Endothelial cell of umbilical vein (primary cell): ENCODE measurements around the gene EPN3. TPM values are rescaled to one million over a fixed set of nuclear protein-coding genes. Genes with fewer than 3 reads are reported as not detected.

ENCODE experiments used
- BruUV-seq: library from RNA; stranded (reverse); fragments of 400-500 nt; replicated peaks from 2 replicates; lab custom pipeline; 2021; lab: Mats Ljungman, UMichigan
- CTCF ChIA-PET: fragments of 300-600, 350-600 bp; sonication (Branson Sonifier 250); formaldehyde crosslinking; loops from one replicate; lab custom pipeline; 2021; ENCODE audit warnings: antibody characterized with exemption, inconsistent platforms; lab: Charles Lee
- POLR2A ChIA-PET: fragments of 300-600, 350-600 bp; sonication (Branson Sonifier 250); formaldehyde crosslinking; loops from one replicate; lab custom pipeline; 2021; ENCODE audit warnings: antibody characterized with exemption, inconsistent platforms; lab: Charles Lee
- DNase-seq: peaks from one replicate; pipeline ENCODE4 v3.0.0-alpha.2; 2011; ENCODE audit warnings: low read depth, low spot score
- FAIRE-seq: peaks from 2 replicates; lab custom pipeline; 2011; peaks lifted over from hg19 to GRCh38; lab: Jason Lieb, UNC
- H2AFZ ChIP-seq: 2 replicates; pipeline ENCODE4 v1.6.0; 2012; ENCODE audit warnings: low read depth, low read length, control low read depth, inconsistent platforms
- H3K27ac ChIP-seq: 2 replicates; pipeline ENCODE4 v1.5.1; 2011; ENCODE audit warnings: low read depth, mild to moderate bottlenecking, control low read depth, low read length, moderate library complexity; ENCODE audit not compliant: insufficient read depth
- H3K27me3 ChIP-seq, 2 experiments: 2 replicates each; pipeline versions ENCODE4 v1.6.0 to v1.6.1; 2011; ENCODE audit warnings: low read length in 2 of 2, mixed read lengths in 1 of 2; ENCODE audit not compliant: control insufficient read depth in 2 of 2, insufficient read depth in 2 of 2
- H3K36me3 ChIP-seq, 2 experiments: 2 replicates in 1 of 2; 3 replicates in 1 of 2; pipeline ENCODE4 v1.5.1; 2011; ENCODE audit warnings: low read length in 2 of 2, mild to moderate bottlenecking in 1 of 2, moderate library complexity in 1 of 2; ENCODE audit not compliant: control insufficient read depth in 2 of 2, insufficient read depth in 2 of 2; ENCODE audit errors: extremely low read depth in 1 of 2
- H3K4me1 ChIP-seq: 3 replicates; pipeline ENCODE4 v1.5.1; 2011; ENCODE audit warnings: mild to moderate bottlenecking, low read length; ENCODE audit not compliant: control insufficient read depth, insufficient read depth; ENCODE audit errors: extremely low read depth
- H3K4me2 ChIP-seq: 2 replicates; pipeline ENCODE4 v1.6.1; 2011; ENCODE audit warnings: low read length, control low read depth, mixed read lengths; ENCODE audit not compliant: insufficient read depth
- H3K4me3 ChIP-seq, 3 experiments: fragments of 200-600 bp in 1 of 3; sonication (generic), shearing (Covaris generic) in 1 of 3; replicated peaks in 1 of 3; 2 replicates each; pipeline ENCODE4 v1.5.1; 2011 to 2016; ENCODE audit warnings: control low read depth in 3 of 3, low read length in 3 of 3, mild to moderate bottlenecking in 2 of 3, inconsistent platforms in 1 of 3, low read depth in 1 of 3, moderate library complexity in 1 of 3; ENCODE audit not compliant: insufficient read depth in 1 of 3
- H3K79me2 ChIP-seq: 2 replicates; pipeline ENCODE4 v1.6.0; 2012; ENCODE audit warnings: low read length, inconsistent platforms; ENCODE audit not compliant: control insufficient read depth, insufficient read depth
- H3K9ac ChIP-seq: replicated peaks from 2 replicates; pipeline ENCODE3; 2011; ENCODE audit warnings: low read length, control low read depth; ENCODE audit not compliant: insufficient read depth; ENCODE audit errors: extremely low read depth
- H3K9me1 ChIP-seq: replicated peaks from 3 replicates; pipeline ENCODE4 v1.6.0; 2011; ENCODE audit warnings: mild to moderate bottlenecking, low read length; ENCODE audit not compliant: control insufficient read depth, insufficient read depth; ENCODE audit errors: extremely low read depth
- H3K9me3 ChIP-seq: replicated peaks from 2 replicates; pipeline ENCODE4 v1.5.1; 2012; ENCODE audit warnings: low read length, inconsistent platforms; ENCODE audit not compliant: control insufficient read depth, insufficient read depth
- H4K20me1 ChIP-seq: replicated peaks from 2 replicates; pipeline ENCODE3; 2011; ENCODE audit warnings: mild to moderate bottlenecking, low read length; ENCODE audit not compliant: control insufficient read depth, insufficient read depth; ENCODE audit errors: extremely low read depth
- CTCF ChIP-seq, 2 donors: IDR thresholded peaks; 1 replicate in 1 of 2; 2 replicates in 1 of 2; pipeline ENCODE4 v1.5.1; 2011; ENCODE audit warnings: low read length in 2 of 2, mild to moderate bottlenecking in 2 of 2, moderate library complexity in 2 of 2, control low read depth in 1 of 2, inconsistent platforms in 1 of 2, low read depth in 1 of 2; ENCODE audit not compliant: insufficient read depth in 1 of 2; ENCODE audit errors: extremely low read depth in 1 of 2
- EZH2 ChIP-seq: IDR thresholded peaks from 2 replicates; pipeline ENCODE4 v1.6.1; 2012; ENCODE audit warnings: borderline replicate concordance, low read depth, mild to moderate bottlenecking, moderate library complexity, low read length, inconsistent platforms; ENCODE audit not compliant: severe bottlenecking
- FOS ChIP-seq: IDR thresholded peaks from 2 replicates; pipeline ENCODE4 v1.6.1; 2011; ENCODE audit warnings: mild to moderate bottlenecking, low read length, moderate library complexity, borderline replicate concordance; ENCODE audit not compliant: insufficient read depth
- GATA2 ChIP-seq: IDR thresholded peaks from 2 replicates; pipeline ENCODE4 v1.7.0; 2011; ENCODE audit warnings: low read depth, mild to moderate bottlenecking, moderate library complexity, mixed read lengths, low read length; ENCODE audit not compliant: insufficient read length, insufficient read depth
- JUN ChIP-seq: IDR thresholded peaks from 2 replicates; pipeline ENCODE4 v1.6.1; 2011; ENCODE audit warnings: borderline replicate concordance, low read depth; ENCODE audit not compliant: insufficient read length, insufficient read depth
- MYC ChIP-seq: IDR thresholded peaks from one replicate; pipeline ENCODE4 v1.6.1; 2011; ENCODE audit warnings: mild to moderate bottlenecking, low read depth, low read length
- POLR2A ChIP-seq: IDR thresholded peaks from 2 replicates; pipeline ENCODE4 v1.6.1; 2012; ENCODE audit warnings: low read depth, mild to moderate bottlenecking, control low read depth, low read length
- POLR2AphosphoS5 ChIP-seq: IDR thresholded peaks from 2 replicates; pipeline ENCODE4 v1.6.1; 2012; ENCODE audit warnings: low read depth, mild to moderate bottlenecking, control low read depth, low read length, moderate library complexity; ENCODE audit not compliant: insufficient read depth
- dilution Hi-C: fragments of 300-500 bp; cut with MboI; formaldehyde crosslinking; loops from one replicate; pipeline ENCODE4 v1.15.0; 2019; ENCODE audit warnings: low sequenced_read_pairs; ENCODE audit not compliant: extremely low pct_ligation_motif_present
- intact Hi-C: fragments of 100-400 bp; cut with micrococcal nuclease; formaldehyde crosslinking; loops from one replicate; pipeline ENCODE4 v1.10.0; 2022
- polyA plus RNA-seq, 4 experiments: library from polyadenylated mRNA; depleted of rRNA in 3 of 4; stranded (reverse) in 3 of 4; unstranded in 1 of 4; fragments of >200 nt; gene quantifications; 2 replicates each; pipeline versions ENCODE4 v1.2.1 to v1.2.3, GENCODE V29; 2011 to 2012; ENCODE audit warnings: missing spikeins in 1 of 4
- total RNA-seq: library from RNA; stranded (reverse); gene quantifications from 2 replicates; pipeline ENCODE4 v1.2.3, GENCODE V29; 2021
- TF ChIP-seq, protein P1 (sequence below): IDR thresholded peaks from 2 replicates; pipeline ENCODE4 v1.6.1; 2011; ENCODE audit not compliant: insufficient read depth, insufficient read length

EPN3 gene
- total and polyA plus RNA-seq, 2 donors (not counting 3 experiments of a cell fraction or from before 2014, with no cell fraction given): not detected

- Histone ChIP-seq H3K36me3 (no peaks in the 10 kb centered on the region), H3K27me3 (peaks cover 12 to 14% of the 10 kb centered on the region in 2 experiments), H3K4me2 (no peak overlapping the region), H4K20me1 (no peaks in the 10 kb centered on the region), H3K4me3 (no peak overlapping the region), H3K4me1 (no peaks in the 10 kb centered on the region), H3K27ac (no peak overlapping the region), H3K9ac (no peak overlapping the region), H3K9me3 (no peaks in the 10 kb centered on the region), H2AFZ (no peak overlapping the region), H3K79me2 (no peaks in the 10 kb centered on the region), H3K9me1 (no peaks in the 10 kb centered on the region)
- no peak for TF ChIP-seq JUN
- TF ChIP-seq, protein P1, sequence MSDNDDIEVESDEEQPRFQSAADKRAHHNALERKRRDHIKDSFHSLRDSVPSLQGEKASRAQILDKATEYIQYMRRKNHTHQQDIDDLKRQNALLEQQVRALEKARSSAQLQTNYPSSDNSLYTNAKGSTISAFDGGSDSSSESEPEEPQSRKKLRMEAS: no peak
- ChIA-PET CTCF (interaction anchor here (1.4 to 2.2 kb wide), 2 partner anchors 19 to 57 kb away, joined by 3 to 10 read pairs; no protein-coding TSS in a partner anchor), POLR2A (no interaction called here)
- DNase-seq (no peak), FAIRE-seq (no peak)
- dilution Hi-C loops (no loop called here), intact Hi-C loops (no loop called here)
- BruUV-seq: no TSS peak
Observed at GRCh38 chr17:50569592-50569991, 37.1 kb downstream of the EPN3 start.

DNA sequence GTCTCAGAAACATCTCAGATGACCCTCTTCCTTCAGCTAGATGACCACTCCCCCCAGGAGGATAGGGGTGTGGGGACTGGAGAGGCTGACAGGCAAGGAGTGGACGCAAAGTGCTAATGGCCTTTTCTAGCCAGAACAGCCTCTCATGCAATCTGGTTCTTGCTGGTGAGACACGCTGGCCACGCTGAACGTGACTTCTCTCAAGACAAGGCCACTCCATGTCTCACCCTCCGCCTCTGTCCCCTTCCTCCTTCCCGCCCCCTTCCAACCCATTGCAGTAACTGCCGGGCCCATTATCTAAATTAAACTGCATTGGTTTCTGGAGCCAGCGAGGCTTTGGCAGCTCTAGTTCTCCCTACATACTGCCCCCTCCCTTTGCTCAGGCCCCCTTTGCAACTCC, 37.5 kb downstream of the EPN3 start:
- no peak for FAIRE-seq
- Histone ChIP-seq H3K4me3 (no peak overlapping the region), H3K36me3 (no peaks in the 10 kb centered on the region), H3K79me2 (no peaks in the 10 kb centered on the region), H3K9me3 (no peaks in the 10 kb centered on the region), H3K9me1 (no peaks in the 10 kb centered on the region), H3K27me3 (peaks cover 11 to 13% of the 10 kb centered on the region in 2 experiments), H3K27ac (no peak overlapping the region), H3K4me1 (no peaks in the 10 kb centered on the region), H3K4me2 (no peak overlapping the region), H4K20me1 (no peaks in the 10 kb centered on the region), H3K9ac (no peak overlapping the region), H2AFZ (no peak overlapping the region)
- ChIA-PET POLR2A (no interaction called here), CTCF (interaction anchor here (1.4 to 2.2 kb wide), 2 partner anchors 19 to 57 kb away, joined by 3 to 10 read pairs; no protein-coding TSS in a partner anchor)
- dilution Hi-C loops (no loop called here), intact Hi-C loops (no loop called here)
- TF ChIP-seq GATA2 (no peak), POLR2AphosphoS5 (no peak), JUN (no peak), MYC (no peak), POLR2A (no peak), EZH2 (no peak), CTCF (IDR thresholded peaks at IDR 0.05; ENCODE audit: extremely low read depth in 1 of 2, insufficient read depth in 1 of 2, low read depth in 1 of 2, low read length in 2 of 2) (no peak), FOS (no peak)
- TF ChIP-seq, protein P1: no peak
- no TSS peak for BruUV-seq
- DNase-seq: no peak
